ENCODE results near the gene FAM228A.

FAM228A gene

DNA sequence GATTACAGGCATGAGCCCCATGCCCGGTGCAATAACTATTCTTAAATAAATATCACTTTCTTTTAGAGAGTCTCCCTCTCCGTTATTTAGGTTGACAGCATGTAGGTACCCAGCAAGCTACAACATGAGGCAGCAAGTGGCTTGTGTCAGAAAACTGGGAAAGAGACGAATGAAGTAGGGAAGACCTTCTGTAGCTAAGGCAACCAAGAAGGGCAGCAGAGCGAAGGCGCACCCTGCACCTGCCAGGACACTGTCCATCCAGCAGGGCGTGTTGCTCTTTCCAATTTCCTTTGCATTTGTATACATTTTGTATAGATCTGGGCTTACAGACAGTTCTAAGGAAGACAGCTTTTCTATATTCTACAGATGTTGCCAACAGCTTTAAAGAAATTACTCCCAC, 48.1 kb downstream of the FAM228A start:
- no peak for DNase-seq (ENCODE audit: low read depth in 1 of 2, low spot score in 1 of 2)

DNA sequence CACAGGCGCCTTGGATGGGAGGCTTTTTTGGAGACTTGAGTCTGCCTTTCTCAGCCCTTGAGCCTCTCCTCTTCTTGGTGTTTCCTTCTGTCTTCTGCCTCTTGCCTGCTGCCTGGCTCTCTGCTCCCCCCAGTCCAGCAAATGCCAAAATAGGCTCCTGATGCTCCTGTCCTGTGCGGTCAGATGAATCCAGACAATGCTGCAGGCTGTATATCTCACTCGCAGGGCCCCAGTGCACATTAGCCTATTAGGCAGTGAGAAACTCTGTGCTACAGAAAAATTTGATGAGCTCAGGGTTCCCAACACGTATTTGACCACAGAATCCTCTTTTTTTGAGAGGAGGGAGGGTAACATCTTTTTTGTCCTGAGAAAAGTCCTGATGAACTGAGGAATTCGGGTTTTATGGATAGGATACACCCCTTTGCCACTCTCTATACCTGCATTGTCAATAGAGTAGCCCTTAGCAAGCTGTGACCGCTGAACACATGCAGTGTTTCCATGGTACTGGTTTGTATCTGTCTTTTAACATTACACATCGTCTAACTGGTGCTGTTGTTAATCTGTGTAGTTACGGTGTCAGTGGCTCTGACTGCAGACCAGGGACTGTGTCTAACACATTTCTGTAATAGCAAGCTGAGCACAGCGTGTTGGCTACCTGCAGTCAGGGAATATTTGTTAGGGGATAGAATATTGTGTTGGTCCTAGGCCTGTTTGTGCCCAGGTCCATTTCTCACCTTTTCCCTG, 50.8 kb downstream of the FAM228A start:
- DNase-seq (ENCODE audit: low read depth in 1 of 2, low spot score in 1 of 2), result no peak

DNA sequence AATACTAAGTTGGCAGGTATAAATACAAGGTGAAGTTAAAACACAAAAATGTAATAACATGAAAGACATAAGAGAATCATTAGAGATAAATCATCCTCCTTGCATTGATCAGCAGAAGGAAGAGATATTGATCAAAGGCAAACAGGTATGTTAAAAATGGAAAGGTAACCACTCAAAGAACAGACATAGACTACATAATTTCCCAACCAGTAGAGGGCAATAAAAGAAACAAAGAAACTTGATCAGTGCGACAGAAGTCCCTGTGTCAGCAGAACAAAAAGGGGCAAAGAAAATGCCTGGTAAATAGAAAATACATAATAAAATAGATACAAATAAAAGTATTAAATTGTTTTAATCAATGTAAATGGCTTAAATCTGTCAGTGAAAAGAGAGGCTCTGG, 53.6 kb downstream of the FAM228A start:
- no peak for DNase-seq (ENCODE audit: low read depth in 1 of 2, low spot score in 1 of 2)

DNA sequence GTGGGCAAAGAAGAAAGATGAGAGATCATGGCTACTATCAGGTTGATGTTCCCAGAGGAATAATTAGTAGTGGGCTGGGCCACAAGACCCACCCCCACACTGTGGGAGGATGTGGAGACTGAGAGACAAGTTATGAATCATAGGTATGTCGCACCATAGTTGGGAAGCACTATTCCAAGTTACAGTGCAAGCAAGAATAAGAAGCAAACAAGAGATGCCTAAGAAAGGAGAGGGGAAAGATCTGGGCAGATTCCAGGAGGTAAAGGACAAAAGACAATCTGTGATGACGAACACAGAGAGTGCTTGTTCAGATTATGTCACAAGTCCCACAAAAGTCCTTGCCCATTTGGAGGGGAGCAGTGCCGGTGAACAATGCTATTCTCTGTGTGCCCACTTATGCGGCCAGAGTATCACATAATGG, 56.6 kb downstream of the FAM228A start:
- DNase-seq (ENCODE audit: low read depth in 1 of 2, low spot score in 1 of 2), result no peak

DNA sequence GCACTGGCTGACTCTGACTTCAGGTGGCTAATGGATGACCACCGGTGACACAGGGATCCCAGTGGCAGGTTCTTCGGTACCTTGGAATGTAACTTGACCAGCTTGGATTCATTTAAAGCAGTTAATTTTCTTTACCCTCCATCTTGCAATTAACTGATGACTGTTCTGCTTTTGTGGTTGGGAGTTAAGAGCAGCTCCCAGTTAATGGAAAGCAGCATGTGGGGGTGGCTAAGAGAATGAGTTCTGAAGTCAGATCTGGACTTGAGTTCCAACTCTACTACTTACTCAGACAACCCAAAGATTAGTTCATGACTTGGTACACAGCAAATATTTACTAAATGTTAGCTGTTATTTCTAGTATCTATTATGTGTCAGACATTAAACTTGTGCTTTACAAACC, 58.5 kb downstream of the FAM228A start:
- DNase-seq (ENCODE audit: low read depth in 1 of 2, low spot score in 1 of 2), result no peak

DNA sequence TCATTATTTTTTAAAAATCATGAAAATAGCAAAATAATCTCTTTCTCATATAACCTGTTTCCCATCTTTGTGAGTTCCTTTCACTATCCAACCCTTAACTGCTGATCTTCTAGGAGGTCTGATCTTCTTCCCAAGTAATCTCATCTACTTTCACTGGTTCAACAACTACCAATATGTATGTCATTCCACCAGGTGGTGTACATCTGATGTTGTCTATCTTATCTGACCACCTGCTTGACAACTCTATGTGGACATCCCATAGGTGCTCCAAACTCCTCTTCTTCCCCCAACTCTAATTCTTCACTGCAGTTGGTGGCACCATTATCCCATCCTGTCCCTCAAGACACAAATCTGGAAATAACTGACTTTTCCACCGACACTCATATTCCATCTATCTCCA, 62.5 kb downstream of the FAM228A start:
- DNase-seq (ENCODE audit: low read depth in 1 of 2, low spot score in 1 of 2), result no peak

DNA sequence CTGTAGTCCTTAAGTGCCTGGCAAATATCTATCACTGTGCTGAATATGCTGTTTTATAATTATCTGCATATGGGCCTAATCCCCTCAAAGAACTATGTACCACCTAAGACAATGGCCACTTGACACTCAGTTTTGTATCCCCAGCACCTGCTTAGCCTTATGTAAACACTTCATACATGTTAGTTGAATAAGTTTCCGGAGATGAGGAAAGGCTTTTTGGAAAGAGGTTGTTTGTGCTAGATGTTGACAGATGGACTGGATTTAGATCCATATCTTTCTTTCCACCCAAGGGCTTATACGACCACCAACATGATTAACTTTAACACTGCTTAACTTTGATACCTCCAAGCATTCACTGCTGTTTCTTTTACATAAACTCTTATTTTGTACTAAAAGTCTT, 63.3 kb downstream of the FAM228A start:
- no peak for DNase-seq (ENCODE audit: low read depth in 1 of 2, low spot score in 1 of 2)

DNA sequence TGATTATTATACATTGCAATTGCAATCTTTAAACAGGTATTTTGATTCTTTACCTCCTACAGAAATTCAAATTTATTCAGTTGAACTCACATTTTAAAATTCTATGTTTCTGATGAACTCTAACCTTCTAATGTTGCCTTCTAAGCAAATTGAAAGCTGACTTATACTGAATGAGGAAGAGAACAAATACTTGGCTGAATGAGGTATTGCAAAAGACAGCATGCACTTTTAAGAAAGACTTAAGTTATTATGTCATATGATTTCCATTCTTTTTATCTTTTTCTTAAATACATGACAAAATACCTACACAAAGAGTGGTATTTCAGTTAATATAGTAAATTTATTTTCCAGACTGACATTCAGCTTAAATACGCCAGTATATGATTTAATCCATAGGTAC, 64.7 kb downstream of the FAM228A start:
- no peak for DNase-seq (ENCODE audit: low read depth in 1 of 2, low spot score in 1 of 2)

Data from activated CD4-positive, alpha-beta T cell treated with anti-CD3 and anti-CD28 coated beads, Interleukin-2, amount 50 U/mL, for 24 hours (primary cell).